ENCODE results near the gene SATB1.

The SATB1 gene

DNA sequence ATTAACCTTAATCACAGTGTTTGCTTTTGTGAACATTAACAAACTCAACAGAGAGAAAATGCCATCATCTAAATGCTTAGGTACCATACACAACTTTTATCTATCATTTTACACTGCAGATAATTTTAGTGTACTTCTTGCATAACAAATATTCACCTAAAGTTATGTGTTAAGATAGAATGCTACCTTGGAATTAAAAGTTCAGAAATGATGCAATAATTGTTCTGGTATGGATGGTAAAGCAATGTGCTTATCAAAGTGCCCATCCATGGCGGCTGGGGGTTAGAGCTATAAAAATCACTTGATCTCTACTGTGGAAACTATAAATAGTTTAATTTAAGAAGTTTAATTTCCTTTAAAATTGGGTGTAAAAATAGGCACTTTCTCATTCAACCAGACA lies 28.7 kb downstream of the SATB1 start:
- Histone ChIP-seq H3K27ac (ENCODE audit: low read length) (no peak overlapping the region), H3K4me3 (ENCODE audit: low read depth in 1 of 2, low read length in 2 of 2) (no peak overlapping the region), H3K9me3 (ENCODE audit: control insufficient read depth in 1 of 2, low read length in 2 of 2) (no peaks in the 10 kb centered on the region), H3K36me3 (ENCODE audit: control insufficient read depth in 1 of 2, insufficient read depth in 2 of 2, low read length in 2 of 2) (peaks cover 10 to 18% of the 10 kb centered on the region in 2 donors), H3K27me3 (ENCODE audit: low read depth, low read length) (no peaks in the 10 kb centered on the region), H3K4me1 (ENCODE audit: control insufficient read depth in 1 of 2, insufficient read depth in 2 of 2, low read length in 2 of 2) (peaks cover 0 to 6% of the 10 kb centered on the region in 2 donors)

DNA sequence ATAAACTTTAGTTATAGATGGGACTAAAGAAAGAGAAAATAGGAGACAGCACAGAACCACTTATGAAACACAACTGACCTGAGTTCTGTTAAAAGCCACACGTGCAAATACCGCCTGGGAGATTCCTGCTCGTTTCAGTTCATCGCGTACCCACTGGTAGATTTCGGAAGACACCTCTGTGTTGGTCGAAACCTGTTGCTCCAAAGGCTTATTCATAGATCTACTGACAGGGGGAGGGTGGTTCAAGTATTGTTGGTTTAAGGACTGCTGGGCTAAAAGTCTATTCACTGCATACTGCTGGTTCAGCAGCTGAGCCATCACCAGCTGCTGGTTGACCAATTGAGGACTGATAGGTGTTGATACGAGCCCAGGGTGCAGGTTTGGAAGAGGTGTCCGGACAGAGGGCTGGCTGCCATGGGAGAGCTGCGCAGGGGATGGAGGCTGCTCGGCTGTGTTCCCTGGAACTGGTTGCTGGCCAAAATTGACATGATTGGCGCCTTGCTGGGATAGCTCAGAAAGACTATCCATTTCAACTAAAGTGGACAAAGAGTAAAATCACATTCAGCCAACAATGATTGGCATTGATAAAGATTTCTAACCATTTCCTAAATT lies 30.6 kb downstream of the SATB1 start:
- Histone ChIP-seq H3K4me3 (ENCODE audit: low read depth in 1 of 2, low read length in 2 of 2) (no peak overlapping the region), H3K27ac (ENCODE audit: low read length) (no peak overlapping the region), H3K36me3 (ENCODE audit: control insufficient read depth in 1 of 2, insufficient read depth in 2 of 2, low read length in 2 of 2) (peaks cover 10 to 18% of the 10 kb centered on the region in 2 donors), H3K27me3 (ENCODE audit: low read depth, low read length) (no peaks in the 10 kb centered on the region), H3K4me1 (ENCODE audit: control insufficient read depth in 1 of 2, insufficient read depth in 2 of 2, low read length in 2 of 2) (no peaks in the 10 kb centered on the region), H3K9me3 (ENCODE audit: control insufficient read depth in 1 of 2, low read length in 2 of 2) (no peaks in the 10 kb centered on the region)

DNA sequence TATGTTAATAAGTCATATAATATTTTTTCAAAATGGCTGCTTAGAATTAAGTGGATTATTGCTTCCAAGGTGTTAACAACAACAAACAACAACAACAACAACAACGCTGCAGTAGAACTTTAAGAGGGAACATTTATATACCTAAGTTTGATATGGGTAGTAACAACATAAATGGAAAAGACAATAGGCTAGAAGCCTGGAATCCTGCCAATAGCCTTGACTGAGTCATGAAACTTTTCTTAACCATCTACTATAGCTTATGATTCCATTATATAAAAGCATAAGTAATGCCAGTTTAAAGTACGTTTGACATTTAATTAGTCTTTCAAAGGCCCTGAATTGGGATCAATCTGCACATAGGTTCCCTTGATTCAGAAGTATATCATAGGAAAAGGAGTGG lies 31.2 kb downstream of the SATB1 start:
- Histone ChIP-seq H3K4me1 (ENCODE audit: control insufficient read depth in 1 of 2, insufficient read depth in 2 of 2, low read length in 2 of 2) (no peaks in the 10 kb centered on the region), H3K4me3 (ENCODE audit: low read depth in 1 of 2, low read length in 2 of 2) (no peak overlapping the region), H3K27me3 (ENCODE audit: low read depth, low read length) (no peaks in the 10 kb centered on the region), H3K36me3 (ENCODE audit: control insufficient read depth in 1 of 2, insufficient read depth in 2 of 2, low read length in 2 of 2) (peaks cover 10 to 18% of the 10 kb centered on the region in 2 donors), H3K27ac (ENCODE audit: low read length) (no peak overlapping the region), H3K9me3 (ENCODE audit: control insufficient read depth in 1 of 2, low read length in 2 of 2) (no peaks in the 10 kb centered on the region)

DNA sequence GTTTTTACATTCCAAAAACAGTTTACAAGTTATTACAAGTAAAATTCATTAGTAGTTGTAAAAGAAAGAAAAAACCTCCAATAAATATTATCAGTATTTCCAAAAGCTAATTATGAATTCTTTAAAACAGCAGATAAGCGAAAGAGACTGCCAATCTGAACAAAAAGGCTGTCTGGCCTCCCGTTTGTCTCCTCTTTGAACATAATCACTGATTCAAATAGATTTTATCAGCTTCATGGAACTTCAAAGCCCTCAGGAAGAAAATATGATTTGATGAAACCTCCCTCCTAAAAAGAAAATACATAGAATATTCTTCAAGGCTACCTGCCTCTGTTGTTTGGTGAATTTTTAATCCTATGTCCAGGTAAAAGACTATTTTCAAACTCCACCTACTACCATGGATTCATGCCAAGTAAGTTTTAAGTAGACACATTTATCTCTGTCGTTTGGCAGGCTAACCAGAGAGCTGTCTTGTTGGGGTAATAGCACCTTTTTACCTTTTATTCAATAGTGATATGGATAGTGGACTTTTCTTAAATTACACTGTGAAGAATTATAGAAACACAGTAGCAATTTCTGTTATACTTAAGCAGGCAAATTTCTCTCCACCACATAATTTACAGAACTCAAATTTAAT lies 35.0 kb downstream of the SATB1 start:
- no peaks in the 10 kb centered on the region for H3K9me3 ChIP-seq (ENCODE audit: control insufficient read depth in 1 of 2, low read length in 2 of 2)
- H3K4me1 ChIP-seq (ENCODE audit: control insufficient read depth in 1 of 2, insufficient read depth in 2 of 2, low read length in 2 of 2): no peaks in the 10 kb centered on the region
- H3K27me3 ChIP-seq (ENCODE audit: low read depth, low read length): no peaks in the 10 kb centered on the region
- H3K4me3 ChIP-seq (ENCODE audit: low read depth in 1 of 2, low read length in 2 of 2): no peak overlapping the region
- H3K27ac ChIP-seq (ENCODE audit: low read length): no peak overlapping the region
- H3K36me3 ChIP-seq (ENCODE audit: control insufficient read depth in 1 of 2, insufficient read depth in 2 of 2, low read length in 2 of 2): peaks cover 0 to 19% of the 10 kb centered on the region in 2 donors

DNA sequence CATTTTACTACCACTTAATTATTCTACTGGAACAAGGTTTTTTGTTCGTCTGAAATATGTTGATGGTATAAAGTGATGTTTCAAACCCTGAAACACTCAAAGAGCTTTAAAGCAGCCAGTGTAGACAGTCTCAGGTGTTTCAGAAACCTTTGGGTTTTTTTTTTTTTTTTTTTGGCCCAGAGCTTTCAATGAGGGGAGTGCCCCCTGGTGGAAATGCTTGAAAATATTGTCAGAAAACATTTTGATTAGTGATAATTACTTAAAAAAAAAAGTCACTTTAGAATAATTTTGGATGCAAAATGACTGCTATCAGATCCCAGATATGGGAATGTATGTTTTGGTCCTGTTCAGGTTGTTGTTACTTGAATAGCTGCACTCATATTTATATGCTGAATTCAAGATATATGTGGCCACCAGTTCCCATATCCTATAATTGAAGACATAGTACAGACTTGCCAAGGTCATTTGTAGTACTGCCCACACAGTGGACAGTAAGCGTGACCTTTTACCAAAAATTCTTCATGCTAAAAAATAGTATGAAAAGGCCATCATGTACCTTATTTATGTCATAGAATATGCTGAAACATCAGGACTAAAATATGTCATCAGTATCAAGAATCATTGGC lies 35.9 kb downstream of the SATB1 start:
- H3K36me3 ChIP-seq (ENCODE audit: control insufficient read depth in 1 of 2, insufficient read depth in 2 of 2, low read length in 2 of 2): peaks cover 0 to 12% of the 10 kb centered on the region in 2 donors
- no peaks in the 10 kb centered on the region for H3K27me3 ChIP-seq (ENCODE audit: low read depth, low read length)
- H3K4me1 ChIP-seq (ENCODE audit: control insufficient read depth in 1 of 2, insufficient read depth in 2 of 2, low read length in 2 of 2): no peaks in the 10 kb centered on the region
- no peaks in the 10 kb centered on the region for H3K9me3 ChIP-seq (ENCODE audit: control insufficient read depth in 1 of 2, low read length in 2 of 2)
- H3K4me3 ChIP-seq (ENCODE audit: low read depth in 1 of 2, low read length in 2 of 2): no peak overlapping the region
- no peak overlapping the region for H3K27ac ChIP-seq (ENCODE audit: low read length)

DNA sequence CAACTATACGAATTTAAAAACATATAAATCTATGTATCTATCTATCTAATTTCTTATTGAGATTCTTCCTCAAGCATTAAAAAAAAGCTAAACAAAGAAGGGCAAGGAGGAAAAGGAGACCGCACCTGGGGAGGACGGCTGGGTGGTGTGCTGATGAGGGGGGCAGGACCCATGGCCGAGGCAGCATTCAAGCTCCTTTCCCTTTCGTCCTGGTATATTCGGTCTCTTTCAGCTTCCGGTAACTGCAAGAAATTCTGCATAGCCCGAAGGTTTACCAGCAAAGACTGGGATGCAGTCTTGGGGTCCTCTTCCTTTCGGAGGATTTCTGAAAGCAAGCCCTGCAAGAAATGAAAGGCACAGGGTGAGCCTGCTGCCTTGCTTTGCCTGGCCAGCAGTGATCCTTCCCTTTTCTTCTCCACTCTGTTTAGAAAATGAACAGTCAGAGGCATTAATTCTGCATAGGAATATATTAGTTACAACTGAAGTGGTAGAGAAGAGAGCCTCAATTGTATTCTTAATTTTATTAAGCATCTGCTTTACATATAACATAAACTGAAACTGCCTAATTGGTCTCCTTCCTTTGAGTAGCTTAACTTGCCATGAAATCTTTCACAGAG lies 38.8 kb downstream of the SATB1 start:
- Histone ChIP-seq H3K4me3 (ENCODE audit: low read depth in 1 of 2, low read length in 2 of 2) (no peak overlapping the region), H3K27me3 (ENCODE audit: low read depth, low read length) (no peaks in the 10 kb centered on the region), H3K27ac (ENCODE audit: low read length) (no peak overlapping the region), H3K4me1 (ENCODE audit: control insufficient read depth in 1 of 2, insufficient read depth in 2 of 2, low read length in 2 of 2) (no peaks in the 10 kb centered on the region), H3K36me3 (ENCODE audit: control insufficient read depth in 1 of 2, insufficient read depth in 2 of 2, low read length in 2 of 2) (peaks cover 0 to 7% of the 10 kb centered on the region in 2 donors), H3K9me3 (ENCODE audit: control insufficient read depth in 1 of 2, low read length in 2 of 2) (no peaks in the 10 kb centered on the region)

DNA sequence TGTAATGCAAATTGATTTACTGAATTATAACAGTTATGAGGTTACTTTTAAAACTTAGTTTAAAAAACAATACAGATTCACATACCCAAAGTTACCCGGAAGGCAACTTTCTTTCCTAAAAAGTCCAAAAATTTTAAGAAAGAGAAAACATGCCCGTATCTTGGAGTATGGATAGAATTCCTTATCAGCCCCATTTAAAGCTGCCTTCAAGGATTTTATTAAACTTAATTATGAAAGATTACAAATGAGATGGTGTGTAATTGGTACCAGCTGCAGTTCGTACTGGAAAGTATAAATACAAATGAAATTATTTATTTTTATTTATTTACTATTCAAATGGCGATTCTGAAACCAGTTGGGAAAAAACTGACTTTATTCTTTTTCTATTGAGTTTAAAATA lies 39.4 kb downstream of the SATB1 start:
- H3K4me3 ChIP-seq (ENCODE audit: low read depth in 1 of 2, low read length in 2 of 2): no peak overlapping the region

DNA sequence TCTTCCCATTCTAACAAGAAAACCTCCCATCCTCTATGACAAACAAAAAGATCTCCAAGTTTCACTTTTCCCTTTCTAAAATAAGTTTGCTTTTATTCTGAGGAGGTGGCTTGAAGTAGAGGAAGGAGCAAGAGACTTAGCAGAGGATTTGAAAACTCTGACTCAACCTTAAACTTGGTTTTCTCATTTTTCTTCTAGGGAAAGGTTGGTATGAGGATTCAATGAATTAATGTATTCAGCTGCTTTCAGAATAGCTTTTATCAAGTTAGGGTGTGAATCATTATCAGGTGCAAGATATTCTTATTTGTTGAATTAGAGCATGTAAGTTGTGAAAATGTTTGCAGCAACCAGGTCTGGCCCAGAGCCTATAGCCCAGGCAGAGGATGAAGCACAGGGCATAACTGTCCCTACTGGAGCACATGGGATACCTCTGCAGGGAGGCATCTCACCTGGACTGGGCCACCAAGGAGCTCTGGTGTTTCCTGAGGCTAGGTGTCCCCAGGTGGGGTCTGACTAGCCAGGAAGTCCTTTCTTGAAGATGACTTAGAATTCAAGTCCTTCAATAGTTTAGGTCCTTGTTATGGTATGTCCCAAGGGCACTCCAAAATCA lies 42.3 kb downstream of the SATB1 start:
- Histone ChIP-seq H3K27ac (ENCODE audit: low read length) (no peak overlapping the region), H3K4me1 (ENCODE audit: control insufficient read depth in 1 of 2, insufficient read depth in 2 of 2, low read length in 2 of 2) (no peaks in the 10 kb centered on the region), H3K27me3 (ENCODE audit: low read depth, low read length) (no peaks in the 10 kb centered on the region), H3K4me3 (ENCODE audit: low read depth in 1 of 2, low read length in 2 of 2) (no peak overlapping the region), H3K36me3 (ENCODE audit: control insufficient read depth in 1 of 2, insufficient read depth in 2 of 2, low read length in 2 of 2) (peaks cover 0 to 7% of the 10 kb centered on the region in 2 donors), H3K9me3 (ENCODE audit: control insufficient read depth in 1 of 2, low read length in 2 of 2) (no peaks in the 10 kb centered on the region)

More for the DNA sequence above, 39.4 kb downstream of the SATB1 start:
- no peak overlapping the region for H3K27ac ChIP-seq (ENCODE audit: low read length)
- H3K4me1 ChIP-seq (ENCODE audit: control insufficient read depth in 1 of 2, insufficient read depth in 2 of 2, low read length in 2 of 2): no peaks in the 10 kb centered on the region
- peaks cover 0 to 7% of the 10 kb centered on the region in 2 donors for H3K36me3 ChIP-seq (ENCODE audit: control insufficient read depth in 1 of 2, insufficient read depth in 2 of 2, low read length in 2 of 2)
- no peaks in the 10 kb centered on the region for H3K9me3 ChIP-seq (ENCODE audit: control insufficient read depth in 1 of 2, low read length in 2 of 2)
- H3K27me3 ChIP-seq (ENCODE audit: low read depth, low read length): no peaks in the 10 kb centered on the region

DNA sequence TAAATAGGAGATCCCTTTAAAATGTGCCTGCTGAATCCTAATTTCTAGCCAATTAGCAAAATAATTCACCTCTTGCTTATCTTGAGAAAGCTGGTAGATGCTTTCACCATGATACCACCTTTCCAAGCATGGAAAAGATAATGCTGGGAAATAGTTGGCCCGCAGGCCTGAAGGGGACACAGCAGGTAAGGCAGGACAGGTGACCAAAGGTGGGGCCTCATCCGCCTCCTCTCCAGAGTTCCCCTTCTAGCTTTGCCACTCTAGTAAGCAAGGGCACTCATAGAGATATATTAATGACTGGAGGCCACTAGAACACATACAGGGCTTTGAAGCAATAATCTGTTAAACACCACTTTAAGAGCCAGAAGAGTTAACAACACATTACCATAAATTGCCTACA lies 45.5 kb downstream of the SATB1 start:
- no peak overlapping the region for H3K27ac ChIP-seq (ENCODE audit: low read length)
- H3K4me1 ChIP-seq (ENCODE audit: control insufficient read depth in 1 of 2, insufficient read depth in 2 of 2, low read length in 2 of 2): no peaks in the 10 kb centered on the region
- no peaks in the 10 kb centered on the region for H3K9me3 ChIP-seq (ENCODE audit: control insufficient read depth in 1 of 2, low read length in 2 of 2)
- H3K4me3 ChIP-seq (ENCODE audit: low read depth in 1 of 2, low read length in 2 of 2): no peak overlapping the region
- H3K27me3 ChIP-seq (ENCODE audit: low read depth, low read length): no peaks in the 10 kb centered on the region
- peaks cover 4% of the 10 kb centered on the region in 2 donors for H3K36me3 ChIP-seq (ENCODE audit: control insufficient read depth in 1 of 2, insufficient read depth in 2 of 2, low read length in 2 of 2)

DNA sequence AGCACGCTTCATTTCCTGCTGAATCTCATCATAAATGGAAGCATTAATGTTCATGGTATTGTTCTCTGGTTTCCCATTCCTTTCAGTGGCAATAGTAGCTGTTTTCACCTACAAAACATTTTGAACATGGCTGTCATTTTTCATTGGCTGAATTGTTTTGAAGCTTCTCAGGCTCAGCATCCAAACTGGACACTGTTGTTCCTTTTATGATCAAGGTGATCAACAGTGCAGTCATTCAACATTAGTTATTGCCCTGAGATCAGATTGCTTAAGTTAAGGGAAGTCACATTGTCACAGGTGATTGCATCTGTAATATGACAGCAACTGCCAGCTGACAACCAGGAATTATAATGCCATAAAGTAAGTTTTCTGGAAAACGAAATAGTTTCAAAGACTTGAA lies 46.9 kb downstream of the SATB1 start:
- H3K4me1 ChIP-seq (ENCODE audit: control insufficient read depth in 1 of 2, insufficient read depth in 2 of 2, low read length in 2 of 2): no peaks in the 10 kb centered on the region
- no peaks in the 10 kb centered on the region for H3K27me3 ChIP-seq (ENCODE audit: low read depth, low read length)
- peaks cover 4 to 9% of the 10 kb centered on the region in 2 donors for H3K36me3 ChIP-seq (ENCODE audit: control insufficient read depth in 1 of 2, insufficient read depth in 2 of 2, low read length in 2 of 2)
- H3K9me3 ChIP-seq (ENCODE audit: control insufficient read depth in 1 of 2, low read length in 2 of 2): no peaks in the 10 kb centered on the region
- H3K4me3 ChIP-seq (ENCODE audit: low read depth in 1 of 2, low read length in 2 of 2): no peak overlapping the region
- no peak overlapping the region for H3K27ac ChIP-seq (ENCODE audit: low read length)

DNA sequence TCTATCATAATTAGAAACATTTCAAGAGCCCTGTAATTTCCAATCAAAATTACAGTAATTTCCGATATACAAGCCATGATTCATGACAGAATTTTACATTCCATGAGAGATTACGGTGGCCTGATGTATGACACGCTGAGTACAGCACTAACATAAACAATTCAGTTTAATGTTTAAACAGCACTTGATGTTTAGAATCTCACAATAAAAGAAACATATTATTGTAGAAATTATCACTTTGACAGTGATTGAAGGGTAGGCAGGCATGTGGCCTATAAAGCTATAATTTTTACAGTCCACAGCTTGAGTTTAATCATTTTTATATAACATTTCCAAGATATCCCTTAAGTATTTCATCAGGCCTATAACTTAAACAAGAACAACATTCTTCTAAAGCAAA lies 48.5 kb downstream of the SATB1 start:
- peaks cover 4 to 13% of the 10 kb centered on the region in 2 donors for H3K36me3 ChIP-seq (ENCODE audit: control insufficient read depth in 1 of 2, insufficient read depth in 2 of 2, low read length in 2 of 2)

More for the DNA sequence above, 48.5 kb downstream of the SATB1 start:
- H3K4me3 ChIP-seq (ENCODE audit: low read depth in 1 of 2, low read length in 2 of 2): no peak overlapping the region
- H3K9me3 ChIP-seq (ENCODE audit: control insufficient read depth in 1 of 2, low read length in 2 of 2): no peaks in the 10 kb centered on the region
- H3K4me1 ChIP-seq (ENCODE audit: control insufficient read depth in 1 of 2, insufficient read depth in 2 of 2, low read length in 2 of 2): no peaks in the 10 kb centered on the region
- H3K27me3 ChIP-seq (ENCODE audit: low read depth, low read length): no peaks in the 10 kb centered on the region
- H3K27ac ChIP-seq (ENCODE audit: low read length): no peak overlapping the region
